HEK293 (cell line): Measurements from ENCODE around the gene FOSL1.

Experiments
- CTCF ChIA-PET: fragments of 350-600 bp; formaldehyde crosslinking; extraction: SDS; loops from one replicate; lab custom pipeline; 2021; ENCODE audit warnings: antibody characterized with exemption; lab: Yijun Ruan, JAX
- POLR2A ChIA-PET: fragments of 300-600 bp; formaldehyde crosslinking; extraction: SDS; loops from one replicate; lab custom pipeline; 2020; ENCODE audit warnings: antibody characterized with exemption, inconsistent platforms; lab: Yijun Ruan, JAX
- H3K27ac ChIP-seq: fragments of 200-500 bp; sonication (Bioruptor generic); 2 replicates; pipeline ENCODE4 v1.5.1; 2014; ENCODE audit warnings: low read depth, low read length, control low read depth, inconsistent platforms; ENCODE audit errors: extremely low read depth
- H3K36me3 ChIP-seq, 2 experiments: fragments of 200-500 bp in 1 of 2; sonication (Bioruptor generic) in 1 of 2; 1 replicate in 1 of 2; 2 replicates in 1 of 2; pipeline ENCODE4 v1.5.1; 2014 to 2017; ENCODE audit warnings: inconsistent platforms in 2 of 2, low read length in 2 of 2; ENCODE audit not compliant: control insufficient read depth in 2 of 2, insufficient read depth in 1 of 2
- H3K4me1 ChIP-seq: fragments of 200-500 bp; sonication (Bioruptor generic); 2 replicates; pipeline ENCODE4 v1.5.1; 2014; ENCODE audit warnings: mild to moderate bottlenecking, low read length, inconsistent platforms; ENCODE audit not compliant: control insufficient read depth, insufficient read depth
- H3K4me3 ChIP-seq: 2 replicates; pipeline ENCODE4 v1.5.1; 2011; ENCODE audit warnings: low read depth, mild to moderate bottlenecking, control low read depth, low read length, moderate library complexity
- H3K9me3 ChIP-seq: fragments of 200-500 bp; sonication (Bioruptor generic); 2 replicates; pipeline ENCODE4 v1.5.1; 2014; ENCODE audit warnings: low read depth, low read length, inconsistent platforms; ENCODE audit not compliant: control insufficient read depth, insufficient read depth
- EGR2 ChIP-seq: fragments of 450-650 bp; formaldehyde crosslinking; IDR thresholded peaks from 2 replicates; pipeline ENCODE4 v1.5.1; 2016; ENCODE audit warnings: low read depth, missing biosample characterization, missing genetic modification characterization
- GFI1B ChIP-seq: fragments of 450-650 bp; formaldehyde crosslinking; IDR thresholded peaks from 2 replicates; pipeline ENCODE4 v1.5.1; 2016; ENCODE audit warnings: missing biosample characterization, missing genetic modification characterization
- GLIS1 ChIP-seq: fragments of 450-650 bp; formaldehyde crosslinking; IDR thresholded peaks from 2 replicates; pipeline ENCODE4 v1.5.1; 2016; ENCODE audit warnings: missing biosample characterization, missing genetic modification characterization
- GLIS2 ChIP-seq: fragments of 450-650 bp; formaldehyde crosslinking; IDR thresholded peaks from 2 replicates; pipeline ENCODE4 v1.5.1; 2016; ENCODE audit warnings: missing biosample characterization, missing genetic modification characterization
- KLF10 ChIP-seq: fragments of 450-650 bp; IDR thresholded peaks from 2 replicates; pipeline ENCODE4 v1.5.1; 2018; ENCODE audit warnings: missing biosample characterization, mild to moderate bottlenecking, missing genetic modification characterization
- KLF16 ChIP-seq: fragments of 450-650 bp; formaldehyde crosslinking; IDR thresholded peaks from 2 replicates; pipeline ENCODE4 v1.5.1; 2017; ENCODE audit warnings: missing biosample characterization, missing genetic modification characterization
- KLF7 ChIP-seq: fragments of 450-650 bp; formaldehyde crosslinking; IDR thresholded peaks from 2 replicates; pipeline ENCODE4 v1.5.1; 2016; ENCODE audit warnings: missing biosample characterization, missing genetic modification characterization, borderline replicate concordance
- KLF8 ChIP-seq: fragments of 450-650 bp; formaldehyde crosslinking; IDR thresholded peaks from 2 replicates; pipeline ENCODE4 v1.5.1; 2016; ENCODE audit warnings: missing biosample characterization, missing genetic modification characterization
- MYNN ChIP-seq: fragments of 450-650 bp; formaldehyde crosslinking; IDR thresholded peaks from 2 replicates; pipeline ENCODE4 v1.5.1; 2016; ENCODE audit warnings: missing biosample characterization, missing genetic modification characterization, borderline replicate concordance
- PRDM10 ChIP-seq: fragments of 450-650 bp; formaldehyde crosslinking; IDR thresholded peaks from 2 replicates; pipeline ENCODE4 v1.5.1; 2016; ENCODE audit warnings: missing biosample characterization, missing genetic modification characterization
- ZBTB20 ChIP-seq: fragments of 450-650 bp; formaldehyde crosslinking; IDR thresholded peaks from 2 replicates; pipeline ENCODE4 v1.5.1; 2016; ENCODE audit warnings: missing biosample characterization, missing genetic modification characterization
- ZIC2 ChIP-seq: fragments of 450-650 bp; formaldehyde crosslinking; IDR thresholded peaks from 2 replicates; pipeline ENCODE4 v1.5.1; 2016; ENCODE audit warnings: missing biosample characterization, missing genetic modification characterization
- ZNF121 ChIP-seq: fragments of 450-650 bp; formaldehyde crosslinking; IDR thresholded peaks from 2 replicates; pipeline ENCODE4 v1.5.1; 2016; ENCODE audit warnings: missing biosample characterization, missing genetic modification characterization
- ZNF138 ChIP-seq: fragments of 450-650 bp; formaldehyde crosslinking; IDR thresholded peaks from 2 replicates; pipeline ENCODE4 v1.5.1; 2016; ENCODE audit warnings: missing biosample characterization, missing genetic modification characterization, borderline replicate concordance
- ZNF146 ChIP-seq: fragments of 450-650 bp; formaldehyde crosslinking; IDR thresholded peaks from 2 replicates; pipeline ENCODE4 v1.5.1; 2016; ENCODE audit warnings: missing biosample characterization, missing genetic modification characterization
- ZNF266 ChIP-seq: fragments of 450-650 bp; formaldehyde crosslinking; IDR thresholded peaks from 2 replicates; pipeline ENCODE4 v1.5.1; 2016; ENCODE audit warnings: missing biosample characterization, missing genetic modification characterization, low read depth
- ZNF302 ChIP-seq: fragments of 450-650 bp; formaldehyde crosslinking; IDR thresholded peaks from 2 replicates; pipeline ENCODE4 v1.5.1; 2016; ENCODE audit warnings: missing biosample characterization, missing genetic modification characterization, low read depth
- ZNF398 ChIP-seq: fragments of 450-650 bp; formaldehyde crosslinking; IDR thresholded peaks from 2 replicates; pipeline ENCODE4 v1.5.1; 2017; ENCODE audit warnings: missing biosample characterization, missing genetic modification characterization
- ZNF404 ChIP-seq: fragments of 450-650 bp; formaldehyde crosslinking; IDR thresholded peaks from 2 replicates; pipeline ENCODE4 v1.5.1; 2017; ENCODE audit warnings: missing biosample characterization, missing genetic modification characterization
- ZNF473 ChIP-seq: fragments of 450-650 bp; formaldehyde crosslinking; IDR thresholded peaks from 2 replicates; pipeline ENCODE4 v1.5.1; 2017; ENCODE audit warnings: missing biosample characterization, missing genetic modification characterization
- ZNF621 ChIP-seq: fragments of 450-650 bp; formaldehyde crosslinking; IDR thresholded peaks from 2 replicates; pipeline ENCODE4 v1.5.1; 2017; ENCODE audit warnings: missing biosample characterization, missing genetic modification characterization
- ZNF626 ChIP-seq: fragments of 450-650 bp; sonication (Bioruptor Pico); formaldehyde crosslinking; IDR thresholded peaks from 2 replicates; pipeline ENCODE4 v1.5.1; 2018; ENCODE audit warnings: missing biosample characterization, missing genetic modification characterization, inconsistent platforms
- ZNF639 ChIP-seq: fragments of 450-650 bp; formaldehyde crosslinking; IDR thresholded peaks from 2 replicates; pipeline ENCODE4 v1.5.1; 2016; ENCODE audit warnings: missing biosample characterization, missing genetic modification characterization
- ZNF677 ChIP-seq: fragments of 450-650 bp; IDR thresholded peaks from 2 replicates; pipeline ENCODE4 v1.5.0; 2018; ENCODE audit warnings: missing biosample characterization, mild to moderate bottlenecking, missing genetic modification characterization, moderate library complexity
- ZNF785 ChIP-seq: fragments of 450-650 bp; formaldehyde crosslinking; IDR thresholded peaks from 2 replicates; pipeline ENCODE4 v1.5.1; 2016; ENCODE audit warnings: missing biosample characterization, missing genetic modification characterization
- ZXDB ChIP-seq: fragments of 450-650 bp; formaldehyde crosslinking; IDR thresholded peaks from 2 replicates; pipeline ENCODE4 v1.5.1; 2016; ENCODE audit warnings: missing biosample characterization, missing genetic modification characterization
- TF ChIP-seq, protein P1 (sequence below): IDR thresholded peaks from 2 replicates; pipeline ENCODE4 v1.6.1; 2011; ENCODE audit warnings: mild to moderate bottlenecking, low read depth, low read length, borderline replicate concordance

Gene FOSL1

GRCh38 chr11:65920372-65920802 lies 20.2 kb upstream of the FOSL1 start:
- no peak overlapping the region for H3K27ac ChIP-seq

GRCh38 chr11:65919573-65920371 lies 19.6 kb upstream of the FOSL1 start:
- Histone ChIP-seq H3K9me3 (no peaks in the 10 kb centered on the region), H3K36me3 (peaks cover 0 to 14% of the 10 kb centered on the region in 2 experiments; a peak in 2 of 3 replicates), H3K27ac (no peak overlapping the region; the same call in 1 of the 2 replicates), H3K4me3 (peak overlapping the region; percentile 74), H3K4me1 (no peaks in the 10 kb centered on the region; the same call in 1 of the 2 replicates)
- ChIA-PET POLR2A (interaction anchor here (0.6 to 2.3 kb wide), 2 partner anchors 30 to 32 kb away, joined by 3 to 12 read pairs; partner anchors contain the start of genes CCDC85B and FIBP), CTCF (interaction anchor here (0.7 kb wide), 2 partner anchors 13 to 23 kb away, joined by 3 to 5 read pairs; no protein-coding TSS in a partner anchor)
- TF ChIP-seq GLIS1 (tag by site-specific recombination), result peak; percentile 10; the same call in 1 of the 2 replicates
- no peak for TF ChIP-seq GFI1B (tag by site-specific recombination)
- peak; percentile 57; the same call in 1 of the 2 replicates for TF ChIP-seq EGR2 (tag by site-specific recombination)
- 0 out of 2 replicates have a peak, but pooled peaks have one; percentile 25 for TF ChIP-seq KLF16
- no peak for TF ChIP-seq ZNF121 (tag by site-specific recombination)
- TF ChIP-seq KLF10 (tag by site-specific recombination), result no peak; the same call in 1 of the 2 replicates
- TF ChIP-seq ZIC2 (tag by site-specific recombination), result peak; percentile 4; the same call in 1 of the 2 replicates
- TF ChIP-seq ZNF138 (tag by site-specific recombination), result no peak
- TF ChIP-seq ZNF621 (tag by site-specific recombination), result no peak
- no peak for TF ChIP-seq ZNF266 (tag by site-specific recombination)
- TF ChIP-seq ZNF398 (tag by site-specific recombination), result no peak
- TF ChIP-seq GLIS2 (tag by site-specific recombination), result peak; percentile 46; the same call in 1 of the 2 replicates

More at GRCh38 chr11:65920372-65920802, 20.2 kb upstream of the FOSL1 start:
- Histone ChIP-seq H3K9me3 (no peaks in the 10 kb centered on the region), H3K4me1 (no peaks in the 10 kb centered on the region; the same call in 1 of the 2 replicates)
- no peak for TF ChIP-seq KLF8 (tag by site-specific recombination)
- no peak for TF ChIP-seq ZNF639 (tag by site-specific recombination)
- TF ChIP-seq, protein P1, sequence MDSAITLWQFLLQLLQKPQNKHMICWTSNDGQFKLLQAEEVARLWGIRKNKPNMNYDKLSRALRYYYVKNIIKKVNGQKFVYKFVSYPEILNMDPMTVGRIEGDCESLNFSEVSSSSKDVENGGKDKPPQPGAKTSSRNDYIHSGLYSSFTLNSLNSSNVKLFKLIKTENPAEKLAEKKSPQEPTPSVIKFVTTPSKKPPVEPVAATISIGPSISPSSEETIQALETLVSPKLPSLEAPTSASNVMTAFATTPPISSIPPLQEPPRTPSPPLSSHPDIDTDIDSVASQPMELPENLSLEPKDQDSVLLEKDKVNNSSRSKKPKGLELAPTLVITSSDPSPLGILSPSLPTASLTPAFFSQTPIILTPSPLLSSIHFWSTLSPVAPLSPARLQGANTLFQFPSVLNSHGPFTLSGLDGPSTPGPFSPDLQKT, result no peak
- TF ChIP-seq ZNF146 (tag by site-specific recombination), result no peak
- no peak for TF ChIP-seq ZNF677 (tag by site-specific recombination)
- TF ChIP-seq ZBTB20, result 0 out of 2 replicates have a peak, but pooled peaks have one; percentile 3
- no peak for TF ChIP-seq ZXDB
- TF ChIP-seq ZNF302 (tag by site-specific recombination), result no peak
- no peak for TF ChIP-seq ZNF785 (tag by site-specific recombination)
- TF ChIP-seq ZNF473, result no peak
- no peak for TF ChIP-seq KLF7
- TF ChIP-seq PRDM10 (tag by site-specific recombination), result peak; percentile 66
- TF ChIP-seq ZNF404 (tag by site-specific recombination), result no peak
- no peak for TF ChIP-seq ZNF626 (tag by site-specific recombination)
- no peak for TF ChIP-seq MYNN
- TF ChIP-seq, all 188 proteins: peak for 2
- H3K36me3 ChIP-seq, result peaks cover 0 to 14% of the 10 kb centered on the region in 2 experiments; a peak in 2 of 3 replicates
- H3K4me3 ChIP-seq, result peak overlapping the region; percentile 74
- ChIA-PET CTCF (interaction anchor here (0.7 kb wide), 1 partner anchor 13 kb away, joined by 5 read pairs; no protein-coding TSS in a partner anchor), POLR2A (interaction anchor here (0.6 kb wide), 2 partner anchors 26 to 32 kb away, joined by 3 read pairs; partner anchors contain the start of gene FIBP)
